ENCODE results near the gene OGFOD2. TPM values are rescaled to one million over a fixed set of nuclear protein-coding genes. Genes with fewer than 3 reads are reported as not detected.

The OGFOD2 gene
- total and polyA plus RNA-seq, 4 donors, result 8.0 to 18.6 (median 12.3) TPM

- TF ChIP-seq RXRA (IDR thresholded peaks at IDR 0.05) (no peak), FOXA1 (IDR thresholded peaks at IDR 0.05) (no peak), TAF1 (conservative IDR thresholded peaks at IDR 0.05) (no peak)
Observed at GRCh38 chr12:123004287-123004686, 29.2 kb downstream of the OGFOD2 start (continued).

- Histone ChIP-seq H3K4me3 (ENCODE audit: low read depth in 1 of 3, low read length in 3 of 3) (no peak overlapping the region), H3K27me3 (ENCODE audit: control insufficient read depth in 4 of 4, insufficient read depth in 4 of 4, low read length in 3 of 4) (no peaks in the 10 kb centered on the region), H3K9me3 (ENCODE audit: control insufficient read depth in 4 of 4, low read length in 3 of 4) (no peaks in the 10 kb centered on the region), H3K36me3 (ENCODE audit: control insufficient read depth in 4 of 4, insufficient read depth in 3 of 4, low read depth in 1 of 4, low read length in 3 of 4) (peaks cover 2 to 44% (median 20%) of the 10 kb centered on the region in 4 donors), H3K9ac (ENCODE audit: low read depth in 1 of 2, low read length in 2 of 2) (no peak overlapping the region), H3K4me1 (ENCODE audit: control insufficient read depth in 4 of 4, insufficient read depth in 4 of 4, low read length in 3 of 4) (peaks cover 0 to 2% (median 0%) of the 10 kb centered on the region in 4 donors), H3K27ac (ENCODE audit: low read depth in 1 of 2, low read length in 2 of 2) (no peak overlapping the region)
- TF ChIP-seq JUND (IDR thresholded peaks at IDR 0.05) (no peak), CTCF (IDR thresholded peaks at IDR 0.05; ENCODE audit: low read depth, low read length, missing input control) (no peak), RXRA (IDR thresholded peaks at IDR 0.05) (no peak), HNF4G (IDR thresholded peaks at IDR 0.05) (no peak), RAD21 (IDR thresholded peaks at IDR 0.05) (no peak), ATF3 (IDR thresholded peaks at IDR 0.05) (no peak), TAF1 (conservative IDR thresholded peaks at IDR 0.05) (no peak), EGR1 (IDR thresholded peaks at IDR 0.05; ENCODE audit: low read depth in 2 of 2) (no peak), SP1 (IDR thresholded peaks at IDR 0.05) (no peak), FOXA1 (IDR thresholded peaks at IDR 0.05) (no peak), NR2F2 (IDR thresholded peaks at IDR 0.05) (no peak), HNF4A (conservative IDR thresholded peaks at IDR 0.05) (no peak)
- no peak for DNase-seq (ENCODE audit: low spot score)
- WGBS, result 96% methylated on average over 22 of the region's 22 CpGs
Observed at GRCh38 chr12:123005081-123005626, 30.1 kb downstream of the OGFOD2 start.

GRCh38 chr12:123006977-123007376 is 31.9 kb downstream of the OGFOD2 start:
- H3K4me1 ChIP-seq (ENCODE audit: control insufficient read depth in 4 of 4, insufficient read depth in 4 of 4, low read length in 3 of 4), result no peaks in the 10 kb centered on the region
- no peak overlapping the region for H3K9ac ChIP-seq (ENCODE audit: low read depth in 1 of 2, low read length in 2 of 2)
- H3K36me3 ChIP-seq (ENCODE audit: control insufficient read depth in 4 of 4, insufficient read depth in 3 of 4, low read depth in 1 of 4, low read length in 3 of 4), result peaks cover 2 to 49% (median 20%) of the 10 kb centered on the region in 4 donors
- 88% methylated on average over 12 of the region's 12 CpGs for WGBS
- no peak overlapping the region for H3K4me3 ChIP-seq (ENCODE audit: low read depth in 1 of 3, low read length in 3 of 3)
- no peaks in the 10 kb centered on the region for H3K27me3 ChIP-seq (ENCODE audit: control insufficient read depth in 4 of 4, insufficient read depth in 4 of 4, low read length in 3 of 4)
- H3K9me3 ChIP-seq (ENCODE audit: control insufficient read depth in 4 of 4, low read length in 3 of 4), result no peaks in the 10 kb centered on the region
- H3K27ac ChIP-seq (ENCODE audit: low read depth in 1 of 2, low read length in 2 of 2), result no peak overlapping the region
- TF ChIP-seq HNF4A (conservative IDR thresholded peaks at IDR 0.05), result no peak
- DNase-seq (ENCODE audit: low spot score), result no peak

- Histone ChIP-seq H3K9ac (ENCODE audit: low read depth in 1 of 2, low read length in 2 of 2) (no peak overlapping the region), H3K4me1 (ENCODE audit: control insufficient read depth in 4 of 4, insufficient read depth in 4 of 4, low read length in 3 of 4) (no peaks in the 10 kb centered on the region), H3K27me3 (ENCODE audit: control insufficient read depth in 4 of 4, insufficient read depth in 4 of 4, low read length in 3 of 4) (no peaks in the 10 kb centered on the region), H3K9me3 (ENCODE audit: control insufficient read depth in 4 of 4, low read length in 3 of 4) (no peaks in the 10 kb centered on the region), H3K27ac (ENCODE audit: low read depth in 1 of 2, low read length in 2 of 2) (no peak overlapping the region), H3K4me3 (ENCODE audit: low read depth in 1 of 3, low read length in 3 of 3) (no peak overlapping the region), H3K36me3 (ENCODE audit: control insufficient read depth in 4 of 4, insufficient read depth in 3 of 4, low read depth in 1 of 4, low read length in 3 of 4) (peaks cover 0 to 50% (median 11%) of the 10 kb centered on the region in 4 donors)
- TF ChIP-seq FOXA2 (IDR thresholded peaks at IDR 0.05) (no peak), RXRA (IDR thresholded peaks at IDR 0.05) (no peak), MAX (IDR thresholded peaks at IDR 0.05) (no peak)
- no peak for DNase-seq (ENCODE audit: low spot score)
- WGBS, result 90% methylated on average over 1 of the region's 1 CpG
Observed at GRCh38 chr12:123010110-123010509, 35.1 kb downstream of the OGFOD2 start.

Measured in liver (tissue), 9 donors.